Mammary microvascular endothelial cell (primary cell): ENCODE results near the gene RAB34. TPM values are rescaled to one million over a fixed set of nuclear protein-coding genes. Genes with fewer than 3 reads are reported as not detected.

Experiments used
- total RNA-seq: library from RNA; depleted of rRNA; stranded (reverse); fragments of >200 nt; gene quantifications from 2 replicates; pipeline ENCODE4 v1.2.3, GENCODE V29; 2015

The RAB34 gene
- 64.0 and 66.2 TPM in 2 replicates for total RNA-seq

GRCh38 chr17:28717578-28718332 is at the start of gene RAB34:
RAB34 (minus strand) TSS chr17:28717868; CDS start chr17:28717266, 602 bp downstream.

GRCh38 chr17:28743243-28744103 is 25.8 kb upstream of the RAB34 start, which contains the start of gene TRAF4:
TRAF4 (plus strand) TSS chr17:28744011; CDS start chr17:28744113, 102 bp downstream.

GRCh38 chr17:28728364-28729200 is 10.9 kb upstream of the RAB34 start, which contains the start of gene NEK8:
NEK8 (plus strand) TSS chr17:28728788; CDS start chr17:28728814, 26 bp downstream.

GRCh38 chr17:28726226-28726626 is 8.6 kb upstream of the RAB34 start, which contains the start of gene TLCD1:
TLCD1 (minus strand) TSS chr17:28726233; CDS start chr17:28726097, 136 bp downstream.

GRCh38 chr17:28711723-28712031 is 6.0 kb downstream of the RAB34 start, which contains the start of gene PROCA1:
PROCA1 (minus strand) TSS chr17:28711888; CDS start chr17:28711660, 228 bp downstream.

Other genes starting within 250 kb of the RAB34 start
- gene SLC13A2, start 244.2 kb downstream of the RAB34 start, total RNA-seq: not detected in 2 replicates
- not detected in 2 replicates for gene FOXN1, start 211.5 kb downstream of the RAB34 start, total RNA-seq
- gene UNC119, start 165.2 kb downstream of the RAB34 start, total RNA-seq: 29.5 and 30.2 TPM in 2 replicates
- gene PIGS, start 146.3 kb downstream of the RAB34 start, total RNA-seq: 55.2 and 64.4 TPM in 2 replicates
- gene ALDOC, start 141.0 kb downstream of the RAB34 start, total RNA-seq: 9.1 and 12.3 TPM in 2 replicates
- gene SPAG5, start 118.8 kb downstream of the RAB34 start, total RNA-seq: 49.6 and 54.7 TPM in 2 replicates
- gene RSKR, start 103.7 kb downstream of the RAB34 start, total RNA-seq: 1.5 and 2.5 TPM in 2 replicates
- 108 and 135 TPM in 2 replicates for gene BLTP2, start 72.7 kb downstream of the RAB34 start, total RNA-seq
- gene SDF2, start 56.0 kb downstream of the RAB34 start, total RNA-seq: 40.2 and 44.2 TPM in 2 replicates
- 28.2 and 29.4 TPM in 2 replicates for gene SUPT6H, start 55.7 kb downstream of the RAB34 start, total RNA-seq
- 0.94 TPM in 1 of 2 replicates, not detected in the other for gene PROCA1, start 6.0 kb downstream of the RAB34 start, total RNA-seq
- 731 and 742 TPM in 2 replicates for gene RPL23A, start 2.1 kb upstream of the RAB34 start, total RNA-seq
- gene TLCD1, start 8.4 kb upstream of the RAB34 start, total RNA-seq: 2.5 and 3.5 TPM in 2 replicates
- 1.6 and 3.7 TPM in 2 replicates for gene NEK8, start 10.9 kb upstream of the RAB34 start, total RNA-seq
- gene TRAF4, start 26.1 kb upstream of the RAB34 start, total RNA-seq: 25.8 and 29.2 TPM in 2 replicates
- 12.7 and 16.0 TPM in 2 replicates for gene FAM222B, start 124.9 kb upstream of the RAB34 start, total RNA-seq
- 80.0 and 89.4 TPM in 2 replicates for gene ERAL1, start 137.1 kb upstream of the RAB34 start, total RNA-seq
- 108 and 119 TPM in 2 replicates for gene FLOT2, start 179.9 kb upstream of the RAB34 start, total RNA-seq
- 4.8 and 4.9 TPM in 2 replicates for gene DHRS13, start 185.2 kb upstream of the RAB34 start, total RNA-seq
- 15.9 and 23.8 TPM in 2 replicates for gene PHF12, start 233.7 kb upstream of the RAB34 start, total RNA-seq